GM18868 (cell line): ENCODE measurements around the gene GNA15.
"Not testable (repeated sequence)": the region's sequence is repeated elsewhere in the genome, so short reads cannot be mapped to it uniquely, and the experiment has no call there.

Experiments used
- ATAC-seq: cut with Tn5 transposase; IDR thresholded peaks from one replicate; pipeline ENCODE4 v1.9.1; 2021; ENCODE audit warnings: mild to moderate bottlenecking, moderate library complexity; ENCODE audit not compliant: unreplicated experiment

The GNA15 gene

GRCh38 chr19:3135961-3136683, at the start of gene GNA15:
GNA15 (plus strand) TSS chr19:3136033; CDS start chr19:3136451, 418 bp downstream.
- ATAC-seq = peak; percentile 42

- ATAC-seq = no peak
Observed at GRCh38 chr19:3087769-3088168, 48.1 kb upstream of the GNA15 start.

GRCh38 chr19:3089299-3089855, 46.5 kb upstream of the GNA15 start:
- ATAC-seq = not testable (repeated sequence)

GRCh38 chr19:3094601-3095440, 41.0 kb upstream of the GNA15 start:
- ATAC-seq = peak; percentile 15

GRCh38 chr19:3095441-3096191, 40.2 kb upstream of the GNA15 start:
- no peak for ATAC-seq

GRCh38 chr19:3096267-3096901, 39.4 kb upstream of the GNA15 start:
- no peak for ATAC-seq

- no peak for ATAC-seq
Observed at GRCh38 chr19:3096902-3097326, 38.9 kb upstream of the GNA15 start.

- ATAC-seq = no peak
Observed at GRCh38 chr19:3097442-3097871, 38.4 kb upstream of the GNA15 start.

- ATAC-seq = no peak
Observed at GRCh38 chr19:3098141-3098514, 37.7 kb upstream of the GNA15 start.

GRCh38 chr19:3098515-3099346, 37.1 kb upstream of the GNA15 start:
- ATAC-seq = no peak

GRCh38 chr19:3099347-3100145, 36.3 kb upstream of the GNA15 start:
- ATAC-seq = no peak

- no peak for ATAC-seq
Observed at GRCh38 chr19:3100331-3100730, 35.5 kb upstream of the GNA15 start.

- no peak for ATAC-seq
Observed at GRCh38 chr19:3100747-3101730, 34.8 kb upstream of the GNA15 start.

GRCh38 chr19:3102239-3103140, 33.3 kb upstream of the GNA15 start:
- no peak for ATAC-seq

GRCh38 chr19:3104708-3104983, 31.2 kb upstream of the GNA15 start:
- no peak for ATAC-seq

- ATAC-seq = no peak
Observed at GRCh38 chr19:3105641-3106508, 30.0 kb upstream of the GNA15 start.
